Nephron (organoid): Measurements from ENCODE around the gene MTX2.

Experiments
- H3K27ac Mint-ChIP-seq, 3 experiments: 2 replicates each; pipeline ENCODE4 v1.8.0; 2020; ENCODE audit warnings: mixed read lengths in 3 of 3, mild to moderate bottlenecking in 2 of 3, moderate library complexity in 1 of 3
- H3K27me3 Mint-ChIP-seq: 2 replicates; pipeline ENCODE4 v1.8.0; 2021; ENCODE audit warnings: low read depth, mild to moderate bottlenecking, moderate library complexity, mixed read lengths
- H3K36me3 Mint-ChIP-seq: 2 replicates; pipeline ENCODE4 v1.8.0; 2020; ENCODE audit warnings: low read depth, mixed read lengths
- H3K4me1 Mint-ChIP-seq: 2 replicates; pipeline ENCODE4 v1.8.0; 2020; ENCODE audit warnings: mixed read lengths
- H3K4me3 Mint-ChIP-seq, 3 experiments: 2 replicates each; pipeline ENCODE4 v1.8.0; 2020; ENCODE audit warnings: mild to moderate bottlenecking in 3 of 3, mixed read lengths in 3 of 3, moderate library complexity in 2 of 3
- H3K9me3 Mint-ChIP-seq: 2 replicates; pipeline ENCODE4 v1.8.0; 2020; ENCODE audit warnings: mixed read lengths
- CTCF ChIP-seq, 3 experiments: fragments of 200-600 bp; sonication (generic); IDR thresholded peaks; one replicate each; pipeline ENCODE4 v1.5.0; 2021; ENCODE audit warnings: antibody characterized with exemption in 3 of 3; ENCODE audit not compliant: unreplicated experiment in 3 of 3

The MTX2 gene

GRCh38 chr2:176261136-176261535 lies 8.1 kb upstream of the MTX2 start:
- peaks cover 15% of the 10 kb centered on the region for H3K4me1 Mint-ChIP-seq
- no peaks in the 10 kb centered on the region for H3K36me3 Mint-ChIP-seq
- peak overlapping the region in 2 of 3 experiments; percentile 4 to 7 for H3K27ac Mint-ChIP-seq
- peaks cover 4% of the 10 kb centered on the region for H3K27me3 Mint-ChIP-seq
- no peak for TF ChIP-seq CTCF (IDR thresholded peaks at IDR 0.05; ENCODE audit: unreplicated experiment in 3 of 3)
- no peaks in the 10 kb centered on the region for H3K9me3 Mint-ChIP-seq
- H3K4me3 Mint-ChIP-seq, result no peak overlapping the region

GRCh38 chr2:176268976-176269318 lies 295 bp upstream of the MTX2 start:
- peak overlapping the region; percentile 97 to 98 (median 98) for H3K4me3 Mint-ChIP-seq
- H3K36me3 Mint-ChIP-seq, result no peaks in the 10 kb centered on the region
- H3K27me3 Mint-ChIP-seq, result peaks cover 4% of the 10 kb centered on the region
- H3K9me3 Mint-ChIP-seq, result no peaks in the 10 kb centered on the region
- peaks cover 23% of the 10 kb centered on the region for H3K4me1 Mint-ChIP-seq
- peak overlapping the region; percentile 88 to 98 (median 97) for H3K27ac Mint-ChIP-seq
- TF ChIP-seq CTCF (IDR thresholded peaks at IDR 0.05; ENCODE audit: unreplicated experiment in 3 of 3), result no peak

GRCh38 chr2:176270100-176270750 lies 983 bp downstream of the MTX2 start:
- H3K4me1 Mint-ChIP-seq, result peaks cover 23% of the 10 kb centered on the region
- peak overlapping the region; percentile 97 to 98 (median 98) for H3K4me3 Mint-ChIP-seq
- peak overlapping the region; percentile 88 to 98 (median 97) for H3K27ac Mint-ChIP-seq
- H3K27me3 Mint-ChIP-seq, result peaks cover 3% of the 10 kb centered on the region
- H3K9me3 Mint-ChIP-seq, result no peaks in the 10 kb centered on the region
- H3K36me3 Mint-ChIP-seq, result no peaks in the 10 kb centered on the region
- no peak for TF ChIP-seq CTCF (IDR thresholded peaks at IDR 0.05; ENCODE audit: unreplicated experiment in 3 of 3)

GRCh38 chr2:176272870-176273459 lies 3.7 kb downstream of the MTX2 start:
- Mint-ChIP-seq H3K27ac (no peak overlapping the region), H3K9me3 (no peaks in the 10 kb centered on the region), H3K4me1 (peaks cover 23% of the 10 kb centered on the region), H3K36me3 (no peaks in the 10 kb centered on the region), H3K27me3 (no peaks in the 10 kb centered on the region), H3K4me3 (no peak overlapping the region)
- TF ChIP-seq CTCF (IDR thresholded peaks at IDR 0.05; ENCODE audit: unreplicated experiment in 3 of 3), result no peak

GRCh38 chr2:176278927-176279326 lies 9.7 kb downstream of the MTX2 start:
- Mint-ChIP-seq H3K4me1 (peaks cover 6% of the 10 kb centered on the region), H3K27ac (no peak overlapping the region), H3K27me3 (no peaks in the 10 kb centered on the region), H3K4me3 (no peak overlapping the region), H3K36me3 (no peaks in the 10 kb centered on the region), H3K9me3 (no peaks in the 10 kb centered on the region)
- TF ChIP-seq CTCF (IDR thresholded peaks at IDR 0.05; ENCODE audit: unreplicated experiment in 3 of 3), result no peak

GRCh38 chr2:176280156-176280555 lies 10.9 kb downstream of the MTX2 start:
- Mint-ChIP-seq H3K27ac (no peak overlapping the region), H3K4me1 (peaks cover 6% of the 10 kb centered on the region), H3K27me3 (no peaks in the 10 kb centered on the region), H3K36me3 (no peaks in the 10 kb centered on the region), H3K9me3 (no peaks in the 10 kb centered on the region), H3K4me3 (no peak overlapping the region)
- TF ChIP-seq CTCF (IDR thresholded peaks at IDR 0.05; ENCODE audit: unreplicated experiment in 3 of 3), result no peak
